GM19025 (cell line): Measurements from ENCODE around the gene STAB1.

Experiments used
- ATAC-seq: cut with Tn5 transposase; IDR thresholded peaks from one replicate; pipeline ENCODE4 v1.9.1; 2021; ENCODE audit warnings: mild to moderate bottlenecking, low read depth, moderate library complexity; ENCODE audit not compliant: unreplicated experiment

The STAB1 gene

GRCh38 chr3:52484680-52485461 lies 10.3 kb upstream of the STAB1 start:
- ATAC-seq = no peak

GRCh38 chr3:52487050-52487787 lies 7.9 kb upstream of the STAB1 start:
- ATAC-seq = no peak

GRCh38 chr3:52487788-52488691 lies 7.1 kb upstream of the STAB1 start:
- no peak for ATAC-seq

GRCh38 chr3:52488746-52489145 lies 6.4 kb upstream of the STAB1 start:
- ATAC-seq = no peak

GRCh38 chr3:52489453-52489852 lies 5.7 kb upstream of the STAB1 start:
- no peak for ATAC-seq

GRCh38 chr3:52490035-52490938 lies 4.9 kb upstream of the STAB1 start:
- no peak for ATAC-seq

- no peak for ATAC-seq
Observed at GRCh38 chr3:52490939-52491526, 4.1 kb upstream of the STAB1 start.

GRCh38 chr3:52492059-52492458 lies 3.1 kb upstream of the STAB1 start:
- ATAC-seq = no peak

GRCh38 chr3:52493232-52494017 lies 1.7 kb upstream of the STAB1 start:
- no peak for ATAC-seq

- ATAC-seq = no peak
Observed at GRCh38 chr3:52494445-52494844, 693 bp upstream of the STAB1 start.

- ATAC-seq = no peak
Observed at GRCh38 chr3:52495777-52496602, 852 bp downstream of the STAB1 start.

GRCh38 chr3:52498137-52499054 lies 3.3 kb downstream of the STAB1 start:
- no peak for ATAC-seq

- ATAC-seq = no peak
Observed at GRCh38 chr3:52501046-52501445, 5.9 kb downstream of the STAB1 start.

GRCh38 chr3:52502001-52502400 lies 6.9 kb downstream of the STAB1 start:
- no peak for ATAC-seq

- no peak for ATAC-seq
Observed at GRCh38 chr3:52502808-52503350, 7.7 kb downstream of the STAB1 start.

GRCh38 chr3:52503788-52504424 lies 8.8 kb downstream of the STAB1 start:
- no peak for ATAC-seq
